K562 (cell line): ENCODE results near the gene ESR2. TPM values are rescaled to one million over a fixed set of nuclear protein-coding genes. Genes with fewer than 3 reads are reported as not detected.

Source experiments
- ATAC-seq: fragments of 200-7000 bp; cut with Tn5 transposase; 3 replicates; pipeline ENCODE4 v1.9.1; 2020; ENCODE audit warnings: moderate library complexity
- BruUV-seq: library from RNA; stranded (reverse); fragments of 400-500 nt; replicated peaks from 2 replicates; lab custom pipeline; 2021; lab: Mats Ljungman, UMichigan
- CTCF ChIA-PET: fragments of 300-600 bp; formaldehyde crosslinking; extraction: SDS; loops from one replicate; lab custom pipeline; 2021; ENCODE audit warnings: low intra/inter-chr PET ratio; lab: Yijun Ruan, JAX
- POLR2A ChIA-PET: fragments of 300-600, 350-650 bp; sonication (Branson Sonifier 250); formaldehyde crosslinking; extraction: SDS; loops from one replicate; lab custom pipeline; 2021; ENCODE audit warnings: antibody characterized with exemption, inconsistent platforms; lab: Yijun Ruan, JAX
- DNase-seq, 4 experiments: peaks; one replicate each; pipeline versions ENCODE4 v3.0.0 to v3.0.0-alpha.2; 2011 to 2018; ENCODE audit warnings: low spot score in 3 of 4, mixed read lengths in 3 of 4; ENCODE audit errors: extremely low read depth in 1 of 4
- FAIRE-seq: peaks from 2 replicates; lab custom pipeline; 2011; peaks lifted over from hg19 to GRCh38; lab: Jason Lieb, UNC
- H2AFZ ChIP-seq: 2 replicates; pipeline ENCODE4 v1.6.0; 2011; ENCODE audit warnings: low read depth, low read length, control low read depth, inconsistent platforms
- H3K27ac ChIP-seq: fragments of 200-600 bp; 3 replicates; pipeline ENCODE4 v1.8.0; 2011; ENCODE audit warnings: low read depth, mild to moderate bottlenecking, control low read depth, inconsistent platforms, low read length, moderate library complexity, mixed read lengths; ENCODE audit errors: extremely low read depth
- H3K27me3 ChIP-seq, 2 experiments: fragments of 300-600 bp in 1 of 2; 2 replicates in 1 of 2; 3 replicates in 1 of 2; pipeline versions ENCODE4 v1.6.0 to v1.8.0; 2011; ENCODE audit warnings: inconsistent platforms in 2 of 2, low read length in 2 of 2, mild to moderate bottlenecking in 1 of 2, mixed read lengths in 1 of 2, moderate library complexity in 1 of 2; ENCODE audit not compliant: control insufficient read depth in 2 of 2, insufficient read depth in 2 of 2
- H3K36me3 ChIP-seq: fragments of 300-600 bp; 3 replicates; pipeline ENCODE4 v1.8.0; 2011; ENCODE audit warnings: mild to moderate bottlenecking, low read length, inconsistent platforms; ENCODE audit not compliant: control insufficient read depth, insufficient read depth
- H3K4me1 ChIP-seq, 2 experiments: fragments of 200-600 bp in 1 of 2; replicated peaks in 1 of 2; 2 replicates in 1 of 2; 3 replicates in 1 of 2; pipeline versions ENCODE4 v1.5.1 to v1.8.0; 2011; ENCODE audit warnings: inconsistent platforms in 2 of 2, low read length in 2 of 2, mild to moderate bottlenecking in 1 of 2, mixed read lengths in 1 of 2, moderate library complexity in 1 of 2; ENCODE audit not compliant: control insufficient read depth in 2 of 2, insufficient read depth in 2 of 2
- H3K4me2 ChIP-seq: 2 replicates; pipeline ENCODE4 v1.6.1; 2011; ENCODE audit warnings: low read length, control low read depth, inconsistent platforms, mixed read lengths; ENCODE audit not compliant: insufficient read depth
- H3K4me3 ChIP-seq: fragments of 200-600 bp; sonication (generic), shearing (Covaris generic); 2 replicates; pipeline ENCODE4 v1.5.1; 2016; ENCODE audit warnings: control low read depth, inconsistent platforms
- H3K79me2 ChIP-seq: fragments of 200-600 bp; 3 replicates; pipeline ENCODE4 v1.8.0; 2011; ENCODE audit warnings: low read length, inconsistent platforms; ENCODE audit not compliant: control insufficient read depth, insufficient read depth
- H3K9ac ChIP-seq, 2 experiments: 2 replicates each; pipeline versions ENCODE4 v1.6.0 to v1.6.1; 2011; ENCODE audit warnings: low read depth in 2 of 2, low read length in 2 of 2, control low read depth in 1 of 2, inconsistent platforms in 1 of 2, mild to moderate bottlenecking in 1 of 2, mixed read lengths in 1 of 2; ENCODE audit not compliant: insufficient read depth in 1 of 2
- H3K9me1 ChIP-seq: one replicate; pipeline ENCODE4 v1.6.0; 2011; ENCODE audit warnings: inconsistent platforms, mild to moderate bottlenecking, low read length, moderate library complexity; ENCODE audit not compliant: control insufficient read depth, insufficient read depth
- H3K9me3 ChIP-seq: replicated peaks from 2 replicates; pipeline ENCODE4 v1.5.1; 2011; ENCODE audit warnings: low read depth, low read length, inconsistent platforms; ENCODE audit not compliant: control insufficient read depth, insufficient read depth
- H4K20me1 ChIP-seq: replicated peaks from 2 replicates; pipeline ENCODE4 v1.6.1; 2011; ENCODE audit warnings: low read length, inconsistent platforms, mixed read lengths; ENCODE audit not compliant: control insufficient read depth, insufficient read depth
- CXXC5 ChIP-seq: fragments of 250-450 bp; sonication (Bioruptor Pico); IDR thresholded peaks from 2 replicates; pipeline ENCODE4 v1.8.0; 2022; ENCODE audit warnings: inconsistent platforms, mild to moderate bottlenecking, moderate library complexity
- E4F1 ChIP-seq: fragments of 250-450 bp; sonication (Bioruptor Pico); IDR thresholded peaks from 2 replicates; pipeline ENCODE4 v1.5.0; 2021; ENCODE audit warnings: mild to moderate bottlenecking, borderline replicate concordance
- FOXA3 ChIP-seq, 2 experiments: fragments of 450-650 bp in 1 of 2; sonication (generic) in 1 of 2; formaldehyde crosslinking; IDR thresholded peaks in 1 of 2; conservative IDR thresholded peaks in 1 of 2; 2 replicates each; pipeline versions ENCODE4 v1.4.0 to v1.8.0; 2020 to 2022; ENCODE audit warnings: mild to moderate bottlenecking in 2 of 2, missing genetic modification reagents in 1 of 2
- GTF2B ChIP-seq: IDR thresholded peaks from 2 replicates; pipeline ENCODE4 v1.6.1; 2011; ENCODE audit not compliant: insufficient read length; ENCODE audit errors: extremely low read depth
- ID3 ChIP-seq, 2 experiments: fragments of 250-450 bp in 1 of 2; fragments of 450-650 bp in 1 of 2; sonication (Bioruptor Pico) in 1 of 2; IDR thresholded peaks; 2 replicates each; pipeline versions ENCODE4 v1.6.1 to v1.8.0; 2016 to 2021; ENCODE audit warnings: mild to moderate bottlenecking in 2 of 2, moderate library complexity in 2 of 2, missing compliant biosample characterization in 1 of 2, missing genetic modification characterization in 1 of 2
- NCOA4 ChIP-seq: fragments of 450-650 bp; IDR thresholded peaks from 2 replicates; pipeline ENCODE4 v1.6.1; 2018; ENCODE audit warnings: mild to moderate bottlenecking; ENCODE audit not compliant: partially characterized antibody
- NR0B1 ChIP-seq: fragments of 450-650 bp; IDR thresholded peaks from one replicate; pipeline ENCODE4 v1.6.1; 2018; ENCODE audit warnings: mild to moderate bottlenecking, moderate library complexity; ENCODE audit not compliant: partially characterized antibody
- SIN3B ChIP-seq: fragments of 450-650 bp; IDR thresholded peaks from 2 replicates; pipeline ENCODE4 v1.6.1; 2017; ENCODE audit warnings: low read depth, mild to moderate bottlenecking, moderate library complexity
- SIRT6 ChIP-seq: IDR thresholded peaks from one replicate; pipeline ENCODE4 v1.6.1; 2012; ENCODE audit warnings: low read depth, mild to moderate bottlenecking, control low read depth, inconsistent platforms, low read length, moderate library complexity
- TEAD4 ChIP-seq, 2 experiments: sonication (generic) in 1 of 2; formaldehyde crosslinking in 1 of 2; IDR thresholded peaks; 2 replicates each; pipeline versions ENCODE4 v1.6.1 to v1.8.0; 2012 to 2022; ENCODE audit warnings: borderline replicate concordance in 1 of 2, inconsistent platforms in 1 of 2, low read length in 1 of 2, mild to moderate bottlenecking in 1 of 2, missing genetic modification reagents in 1 of 2
- ZC3H4 ChIP-seq: sonication (generic); formaldehyde crosslinking; IDR thresholded peaks from 2 replicates; pipeline ENCODE4 v1.9.0; 2021; ENCODE audit warnings: missing genetic modification reagents, borderline replicate concordance
- ZNF121 ChIP-seq: sonication (generic); formaldehyde crosslinking; conservative IDR thresholded peaks from 2 replicates; pipeline ENCODE4 v1.8.0; 2022; ENCODE audit warnings: missing genetic modification reagents
- ZNF253 ChIP-seq: fragments of 250-450 bp; sonication (Bioruptor Pico); conservative IDR thresholded peaks from 2 replicates; pipeline ENCODE4 v1.6.1; 2021; ENCODE audit warnings: mild to moderate bottlenecking
- WGBS: fragments of 100-300 bp; shearing (Covaris generic); methylation state at CpG from one replicate; pipeline ENCODE4 v1.1.6; 2016; ENCODE audit warnings: low coverage, mixed read lengths; ENCODE audit not compliant: insufficient coverage; ENCODE audit errors: missing lambda C conversion rate; 5-methylcytosine and 5-hydroxymethylcytosine counted together
- in situ Hi-C: fragments of 300-500 bp; cut with MboI; formaldehyde crosslinking; loops from 4 replicates; pipeline ENCODE4 v1.15.0; 2018; ENCODE audit warnings: inconsistent platforms, mixed read lengths
- intact Hi-C: fragments of 100-400 bp; cut with micrococcal nuclease; formaldehyde crosslinking; loops from 2 replicates; pipeline ENCODE4 v1.14.2; 2022
- polyA plus RNA-seq, 8 experiments: library from polyadenylated mRNA; depleted of rRNA in 4 of 8; stranded (reverse) in 5 of 8; unstranded in 3 of 8; fragments of >200 nt; fragmentation: Nextera tagmentation in 2 of 8; fragmentation: Illumina TruSeq in 1 of 8; extraction: Ambion mirVana in 2 of 8; extraction: Trizol in 1 of 8; gene quantifications; 2 replicates each; pipeline versions ENCODE4 v1.2.1 to v1.2.3, GENCODE V29; 2011 to 2014; ENCODE audit warnings: inconsistent platforms in 1 of 8, missing spikeins in 1 of 8
- total RNA-seq, 7 experiments: library from RNA; depleted of rRNA in 6 of 7; stranded (reverse); fragments of >200 nt in 6 of 7; fragmentation: Illumina TruSeq in 2 of 7; extraction: Trizol in 2 of 7; gene quantifications; 2 replicates each; pipeline versions ENCODE4 v1.2.1 to v1.2.3, GENCODE V29; 2011 to 2021; ENCODE audit warnings: low replicate concordance in 1 of 7
- TF ChIP-seq, protein P1 (sequence below): fragments of 250-450 bp; sonication (Bioruptor Pico); IDR thresholded peaks from 2 replicates; pipeline ENCODE4 v1.9.0; 2021; ENCODE audit warnings: mild to moderate bottlenecking

The ESR2 gene
- total and polyA plus RNA-seq, 9 of the 15 experiments (the other 6 are each of a cell fraction or from before 2014, with no cell fraction given): 0.07 to 3.8 (median 2.0) TPM

DNA sequence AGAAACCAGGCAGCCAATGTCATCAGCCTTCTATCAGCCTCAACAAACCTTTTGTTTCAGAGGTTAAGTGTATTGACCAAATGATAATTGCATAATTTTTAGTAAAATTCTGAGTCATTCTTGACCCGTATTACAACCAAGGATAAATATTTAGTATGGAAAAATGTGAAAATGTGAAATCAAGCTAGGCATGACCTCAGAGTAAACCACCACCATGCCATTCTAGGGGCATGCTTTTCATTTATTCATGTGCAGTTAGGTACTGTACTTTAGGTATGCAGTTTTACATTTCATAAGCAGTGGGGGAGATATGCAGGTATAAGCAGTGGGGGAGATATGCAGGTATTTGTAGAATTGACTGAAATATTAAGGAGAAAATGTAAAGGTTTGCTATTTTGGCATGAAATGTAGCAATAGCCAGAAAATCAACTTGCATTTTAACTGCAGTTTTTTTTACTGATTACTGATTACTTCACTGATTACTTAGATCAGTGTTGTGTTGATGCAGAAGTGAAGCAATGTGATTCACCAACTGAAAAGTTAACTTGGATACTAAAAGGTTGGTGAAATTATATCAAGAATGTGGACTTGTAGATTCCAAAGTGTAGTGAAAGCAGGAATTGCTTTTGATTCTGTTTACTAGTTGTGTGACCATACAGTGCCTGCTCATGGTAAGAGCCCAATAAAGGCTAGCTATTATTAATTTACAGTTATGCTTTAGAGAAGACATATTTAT lies 184.2 kb downstream of the ESR2 start (continued):
- TF ChIP-seq E4F1 (CRISPR knock-in tag) (no peak), FOXA3 (CRISPR knock-in tag; conservative IDR thresholded peaks at IDR 0.05 in 1 of 2, IDR thresholded peaks at IDR 0.05 in 1 of 2) (no peak), NCOA4 (no peak)

DNA sequence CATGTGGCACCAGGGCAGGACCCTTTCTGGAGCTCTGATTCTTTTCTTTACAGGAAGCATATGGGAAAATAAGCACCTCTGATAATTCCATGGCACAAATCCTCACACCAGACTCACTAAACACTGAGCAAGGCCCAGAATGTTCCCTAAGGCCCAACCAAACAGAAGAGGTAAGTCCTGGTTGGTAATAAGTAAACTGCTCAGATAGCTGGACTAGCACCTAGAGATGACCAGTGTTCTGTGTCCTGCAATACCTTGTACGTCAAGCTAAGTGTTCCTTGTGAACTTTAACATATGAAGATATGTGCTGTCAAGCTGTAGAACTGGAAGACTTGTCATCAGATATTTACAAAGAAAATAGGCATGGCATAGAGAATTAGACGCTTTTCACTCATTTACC lies 186.7 kb downstream of the ESR2 start:
- Histone ChIP-seq H4K20me1 (no peaks in the 10 kb centered on the region), H3K4me2 (no peak overlapping the region), H3K36me3 (no peaks in the 10 kb centered on the region), H3K27me3 (peaks cover 0 to 4% of the 10 kb centered on the region in 2 experiments; a peak in 1 of 5 replicates), H3K79me2 (no peaks in the 10 kb centered on the region), H3K9me3 (no peaks in the 10 kb centered on the region), H3K9ac (no peak overlapping the region), H3K4me1 (no peaks in the 10 kb centered on the region), H3K27ac (no peak overlapping the region), H2AFZ (no peak overlapping the region), H3K4me3 (no peak overlapping the region), H3K9me1 (no peaks in the 10 kb centered on the region)
- DNase-seq (no peak), ATAC-seq (no peak), FAIRE-seq (no peak)
- POLR2A ChIA-PET: no interaction called here
- WGBS: 0% methylated on average over 2 of the region's 2 CpGs
- intact Hi-C loops: no loop called here
- CTCF ChIA-PET: no interaction called here
- BruUV-seq: no TSS peak
- in situ Hi-C loops: no loop called here
- TF ChIP-seq, protein P1, sequence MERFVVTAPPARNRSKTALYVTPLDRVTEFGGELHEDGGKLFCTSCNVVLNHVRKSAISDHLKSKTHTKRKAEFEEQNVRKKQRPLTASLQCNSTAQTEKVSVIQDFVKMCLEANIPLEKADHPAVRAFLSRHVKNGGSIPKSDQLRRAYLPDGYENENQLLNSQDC (CRISPR knock-in tag): no peak
- TF ChIP-seq ZNF121 (CRISPR knock-in tag): no peak
- TF ChIP-seq ZC3H4 (CRISPR knock-in tag): no peak
- TF ChIP-seq TEAD4 (IDR thresholded peaks at IDR 0.05; ENCODE audit: low read length): no peak
- TF ChIP-seq TEAD4 (CRISPR knock-in tag; IDR thresholded peaks at IDR 0.05; ENCODE audit: borderline replicate concordance): no peak
- no peak for TF ChIP-seq CXXC5 (CRISPR knock-in tag)
- no peak for TF ChIP-seq GTF2B
- TF ChIP-seq ZNF253 (CRISPR knock-in tag): no peak
- no peak for TF ChIP-seq SIRT6
- no peak for TF ChIP-seq NR0B1
- no peak for TF ChIP-seq SIN3B
- no peak for TF ChIP-seq ID3 (CRISPR knock-in tag; IDR thresholded peaks at IDR 0.05)
- TF ChIP-seq ID3 (tag; IDR thresholded peaks at IDR 0.05): no peak
